ENCODE data around the gene PTS.

The PTS gene

DNA sequence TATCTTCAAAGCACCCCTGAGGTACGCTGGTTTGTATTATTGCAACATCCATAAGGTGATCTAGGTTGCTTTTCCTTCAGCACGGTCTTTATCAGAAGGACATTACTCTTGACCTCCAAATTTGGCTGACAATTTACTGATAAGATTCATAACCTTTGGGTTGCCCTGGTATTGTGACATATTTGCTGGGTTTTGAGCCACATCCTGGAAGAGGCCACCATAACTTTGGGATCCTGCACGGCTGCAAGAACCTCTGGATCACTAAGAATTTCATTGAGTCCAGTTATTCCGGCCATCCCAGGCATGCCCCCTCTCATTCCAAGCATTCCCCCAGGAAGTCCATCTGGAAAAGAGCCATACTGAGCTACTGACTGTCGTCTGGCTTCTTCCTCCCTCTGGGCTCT, 41.0 kb downstream of the PTS start:
- DNase-seq: no peak

DNA sequence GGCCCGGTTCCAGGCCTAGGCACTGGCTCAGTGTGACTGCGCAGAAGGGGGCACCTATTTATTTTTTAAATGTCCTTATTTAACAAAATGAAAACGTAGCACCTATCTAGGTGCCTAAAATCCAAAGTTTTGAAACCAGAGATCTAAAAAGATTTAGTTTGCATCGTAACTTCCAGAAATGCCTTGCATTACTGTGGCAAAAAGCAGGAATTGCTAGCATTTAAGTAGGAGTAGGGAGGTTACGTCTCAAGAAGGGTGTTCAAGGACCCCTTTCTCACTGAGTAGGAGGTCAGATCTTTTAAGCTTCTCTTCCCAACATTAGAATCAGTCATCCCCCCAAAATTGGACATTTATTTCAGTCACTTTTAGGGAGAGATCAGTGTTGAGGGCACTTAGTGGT, 42.2 kb downstream of the PTS start:
- DNase-seq: no peak

- no peak for DNase-seq
Measured at GRCh38 chr11:112269139-112269538, 42.9 kb downstream of the PTS start.

- DNase-seq: no peak
Measured at GRCh38 chr11:112270551-112271180, 44.4 kb downstream of the PTS start.

- DNase-seq: no peak
Measured at GRCh38 chr11:112271242-112271641, 45.0 kb downstream of the PTS start.

GRCh38 chr11:112273066-112273465, 46.8 kb downstream of the PTS start:
- no peak for DNase-seq

DNA sequence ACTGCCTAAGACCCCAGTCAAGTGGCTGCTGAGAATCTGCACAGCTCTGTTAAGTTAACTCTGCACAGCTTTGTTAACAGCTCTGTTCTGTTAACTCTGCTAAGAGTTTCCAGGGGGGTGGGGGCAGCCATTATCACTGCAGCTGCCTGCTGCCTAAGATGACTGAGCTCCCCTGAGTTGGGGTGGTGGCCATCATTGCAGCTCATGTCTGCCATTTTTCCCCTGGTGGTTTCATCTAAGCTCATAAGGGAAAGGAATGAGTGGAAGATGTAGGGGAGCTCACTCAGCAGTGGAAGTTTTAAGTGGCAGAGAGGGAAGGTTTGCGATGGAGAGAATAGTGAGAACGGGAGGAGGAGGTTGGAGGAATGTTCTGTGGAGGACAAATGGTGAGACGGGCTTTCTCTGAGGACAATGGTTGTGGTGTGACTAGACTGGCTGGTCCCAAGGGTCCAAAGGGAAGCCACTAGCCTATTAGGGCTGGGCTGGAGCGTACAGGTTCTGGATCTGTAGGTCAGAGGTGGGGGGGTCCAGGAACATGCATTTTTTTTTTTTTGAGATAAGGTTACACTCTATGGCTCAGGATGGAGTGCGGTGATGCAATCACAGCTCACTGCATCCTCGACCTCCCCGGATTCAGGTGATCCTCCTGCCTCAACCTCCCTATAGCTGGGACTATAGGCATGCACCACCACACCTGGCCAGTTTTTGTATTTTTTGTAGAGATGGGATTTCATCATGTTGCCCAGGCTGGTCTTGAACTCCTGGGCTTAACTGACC, 48.0 kb downstream of the PTS start:
- no peak for DNase-seq

GRCh38 chr11:112277029-112277428, 50.8 kb downstream of the PTS start:
- DNase-seq: no peak

DNA sequence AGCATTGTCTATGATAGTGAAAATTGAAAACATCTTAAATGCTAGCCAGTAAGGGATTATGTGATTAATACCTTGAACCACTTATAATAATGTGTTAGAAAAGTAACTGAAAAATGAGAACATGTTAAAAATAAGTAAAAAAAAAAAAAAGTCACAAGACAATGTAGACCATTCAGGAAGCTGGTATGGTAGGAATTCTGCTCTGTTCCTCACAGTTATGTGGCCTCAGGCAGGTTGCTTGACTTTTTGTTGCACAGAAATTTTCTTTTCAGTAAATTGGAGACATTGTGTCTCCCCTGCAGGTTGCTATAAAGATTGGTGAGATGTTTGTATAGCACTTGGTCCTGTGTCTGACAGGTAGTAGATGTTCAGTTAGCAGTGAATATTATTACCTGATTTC, 51.7 kb downstream of the PTS start:
- DNase-seq: no peak

- DNase-seq: no peak
Measured at GRCh38 chr11:112278803-112279202, 52.6 kb downstream of the PTS start.

DNA sequence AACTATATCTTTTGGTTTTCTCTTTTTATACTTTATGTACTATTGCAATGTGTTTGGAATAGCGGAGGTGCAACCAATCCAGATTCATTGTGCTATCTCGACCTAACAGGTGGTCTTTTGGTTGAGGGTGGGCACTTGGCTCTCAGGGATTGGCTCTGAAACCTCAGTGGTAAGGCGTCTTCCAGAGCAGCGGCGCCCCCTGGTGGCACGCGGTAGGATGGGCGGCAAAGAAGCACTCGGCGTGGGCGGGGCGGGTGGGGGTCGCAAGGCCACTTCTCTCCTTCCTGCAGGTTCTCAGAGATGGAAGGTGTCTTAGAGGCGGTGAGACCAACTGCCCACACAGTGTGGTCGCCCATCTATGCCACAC, 53.7 kb downstream of the PTS start:
- peak; percentile 81 for DNase-seq

DNA sequence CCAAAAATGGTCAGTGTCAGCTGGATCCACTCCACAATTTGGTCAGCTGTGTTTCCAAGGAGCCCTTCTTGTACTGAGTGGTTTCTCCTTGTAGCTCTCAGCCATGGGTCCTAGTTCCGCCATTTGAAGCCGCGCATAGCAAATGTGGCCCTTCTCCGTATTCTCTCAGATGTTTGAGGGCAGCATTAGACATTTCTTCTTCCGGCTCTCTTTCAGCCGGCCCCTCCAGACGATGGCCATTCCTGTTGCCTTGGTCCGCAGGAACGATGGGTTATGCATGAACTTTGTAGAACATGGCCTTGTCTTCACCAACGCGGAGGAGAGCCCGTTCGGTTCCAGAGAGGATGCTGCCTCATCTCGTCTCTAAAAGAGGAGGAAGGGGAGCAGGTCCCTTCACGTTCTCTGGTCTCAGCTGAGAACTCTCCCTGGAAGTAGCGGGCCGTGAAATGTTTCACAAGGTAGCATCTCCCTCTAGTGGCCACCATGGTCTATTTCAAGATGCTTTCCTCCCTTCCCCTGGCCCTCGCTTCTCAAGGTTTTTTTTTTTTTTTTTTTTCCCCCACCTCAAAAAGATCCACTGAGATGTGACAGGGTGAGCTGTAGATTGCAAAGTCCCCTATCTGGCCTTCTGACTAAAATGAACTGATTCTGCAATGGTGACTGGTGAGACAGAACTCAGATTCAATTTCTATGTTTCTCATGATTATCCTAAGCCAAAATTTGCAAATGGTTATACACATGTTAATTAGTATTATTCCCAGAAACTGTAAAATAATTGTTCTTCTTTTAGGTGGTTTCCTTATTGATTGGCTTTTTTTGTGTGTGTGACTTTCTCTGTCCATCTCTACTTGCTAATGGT, 54.3 kb downstream of the PTS start:
- peak; percentile 57 for DNase-seq

DNA sequence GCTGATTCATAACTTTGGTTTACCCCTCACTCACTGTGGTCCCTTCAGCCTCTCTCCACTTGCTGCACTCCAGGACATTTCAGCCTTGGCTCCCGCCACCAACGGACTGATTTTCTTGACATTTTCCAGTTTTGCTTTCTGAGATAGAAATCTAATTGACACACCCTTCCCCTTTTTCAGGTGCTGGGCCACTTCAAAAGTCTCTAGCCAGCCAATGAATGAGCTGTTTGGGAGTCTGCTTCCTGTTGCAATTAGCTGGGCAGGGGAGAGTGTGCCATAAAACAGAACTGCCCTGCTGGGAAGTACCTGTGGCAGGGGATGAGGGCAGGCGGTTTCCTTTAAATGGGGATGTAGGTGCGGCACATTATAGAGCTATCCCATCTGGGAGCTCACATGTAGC, 55.5 kb downstream of the PTS start:
- no peak for DNase-seq

Measured in activated CD4-positive, CD25-positive, alpha-beta regulatory T cell treated with anti-CD3 and anti-CD28 coated beads, Interleukin-2, amount 50 U/mL, for 72 hours (primary cell).